Epithelial cell of proximal tubule (primary cell): Measurements from ENCODE around the gene PCNX2. TPM values are rescaled to one million over a fixed set of nuclear protein-coding genes. Genes with fewer than 3 reads are reported as not detected.

Experiments
- DNase-seq: peaks from one replicate; pipeline ENCODE4 v3.0.0-alpha.2; 2011; ENCODE audit warnings: low read depth
- H3K4me3 ChIP-seq: 2 replicates; pipeline ENCODE4 v1.5.1; 2011; ENCODE audit warnings: low read depth, mild to moderate bottlenecking, low read length
- total RNA-seq: library from RNA; depleted of rRNA; stranded (reverse); fragments of >200 nt; gene quantifications from 2 replicates; pipeline ENCODE4 v1.2.3, GENCODE V29; 2015
- TF ChIP-seq, protein P1 (sequence below): conservative IDR thresholded peaks from 2 replicates; pipeline ENCODE4 v1.5.1; 2012; ENCODE audit warnings: low read depth, mild to moderate bottlenecking, low read length

The PCNX2 gene
- total RNA-seq, 1 donor from 2014 or later, result 11.4 TPM

GRCh38 chr1:233230011-233230410, 65.5 kb downstream of the PCNX2 start:
- no peak for DNase-seq
- no peak overlapping the region for H3K4me3 ChIP-seq
- TF ChIP-seq, protein P1, sequence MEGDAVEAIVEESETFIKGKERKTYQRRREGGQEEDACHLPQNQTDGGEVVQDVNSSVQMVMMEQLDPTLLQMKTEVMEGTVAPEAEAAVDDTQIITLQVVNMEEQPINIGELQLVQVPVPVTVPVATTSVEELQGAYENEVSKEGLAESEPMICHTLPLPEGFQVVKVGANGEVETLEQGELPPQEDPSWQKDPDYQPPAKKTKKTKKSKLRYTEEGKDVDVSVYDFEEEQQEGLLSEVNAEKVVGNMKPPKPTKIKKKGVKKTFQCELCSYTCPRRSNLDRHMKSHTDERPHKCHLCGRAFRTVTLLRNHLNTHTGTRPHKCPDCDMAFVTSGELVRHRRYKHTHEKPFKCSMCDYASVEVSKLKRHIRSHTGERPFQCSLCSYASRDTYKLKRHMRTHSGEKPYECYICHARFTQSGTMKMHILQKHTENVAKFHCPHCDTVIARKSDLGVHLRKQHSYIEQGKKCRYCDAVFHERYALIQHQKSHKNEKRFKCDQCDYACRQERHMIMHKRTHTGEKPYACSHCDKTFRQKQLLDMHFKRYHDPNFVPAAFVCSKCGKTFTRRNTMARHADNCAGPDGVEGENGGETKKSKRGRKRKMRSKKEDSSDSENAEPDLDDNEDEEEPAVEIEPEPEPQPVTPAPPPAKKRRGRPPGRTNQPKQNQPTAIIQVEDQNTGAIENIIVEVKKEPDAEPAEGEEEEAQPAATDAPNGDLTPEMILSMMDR, result no peak

GRCh38 chr1:233229288-233229687, 66.2 kb downstream of the PCNX2 start:
- no peak for DNase-seq
- TF ChIP-seq, protein P1, result no peak
- no peak overlapping the region for H3K4me3 ChIP-seq

DNA sequence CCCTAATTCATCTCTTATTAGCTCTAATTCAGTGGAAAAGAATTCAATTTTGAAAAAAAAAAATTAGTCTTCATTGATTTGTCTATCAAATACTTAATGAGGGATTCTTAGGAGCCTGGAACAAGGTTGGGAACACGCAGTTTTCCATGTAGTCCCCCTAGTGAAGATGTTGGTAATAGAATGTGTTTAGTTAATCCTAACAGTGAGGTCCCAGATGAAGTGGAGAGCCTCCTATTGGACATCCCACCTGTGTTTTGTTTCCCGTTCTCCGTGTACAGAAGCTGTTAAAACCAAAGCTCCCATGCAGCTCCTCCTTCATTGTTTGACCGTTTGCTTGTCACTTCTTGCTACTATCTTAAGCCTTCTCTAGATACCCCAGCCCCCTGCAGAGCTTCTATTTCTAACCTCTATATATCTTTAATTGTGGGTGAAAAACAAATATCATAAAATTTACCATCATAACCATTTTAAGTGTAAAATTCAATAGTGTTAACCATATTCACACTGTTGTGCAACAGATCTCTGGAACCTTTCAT, 67.5 kb downstream of the PCNX2 start:
- no peak overlapping the region for H3K4me3 ChIP-seq
- TF ChIP-seq, protein P1, result no peak
- no peak for DNase-seq

GRCh38 chr1:233224311-233224710, 71.2 kb downstream of the PCNX2 start:
- TF ChIP-seq, protein P1, result no peak
- H3K4me3 ChIP-seq, result no peak overlapping the region
- DNase-seq, result no peak

DNA sequence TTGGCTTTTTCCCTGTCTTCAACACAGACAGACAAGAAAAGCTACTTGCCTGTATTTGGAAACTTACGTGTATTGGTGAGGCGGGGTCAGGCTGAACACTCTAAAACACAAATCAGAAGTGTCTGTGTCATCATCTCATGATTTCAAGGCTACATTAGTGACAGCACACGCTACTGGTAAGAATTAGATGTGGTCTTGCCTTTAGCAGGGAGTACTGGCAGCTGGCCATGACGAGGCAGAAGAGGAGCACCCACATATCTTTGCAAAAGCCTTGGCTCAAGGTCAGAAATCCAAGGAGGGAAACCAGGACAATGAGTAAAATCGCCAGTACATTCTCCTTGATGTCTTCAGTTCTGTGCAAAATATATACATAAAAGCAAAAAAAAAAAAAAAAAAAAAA, 77.7 kb downstream of the PCNX2 start:
- no peak overlapping the region for H3K4me3 ChIP-seq
- TF ChIP-seq, protein P1, result no peak
- no peak for DNase-seq

- no peak for DNase-seq
- TF ChIP-seq, protein P1, result no peak
Measured at GRCh38 chr1:233216009-233216408, 79.5 kb downstream of the PCNX2 start.

DNA sequence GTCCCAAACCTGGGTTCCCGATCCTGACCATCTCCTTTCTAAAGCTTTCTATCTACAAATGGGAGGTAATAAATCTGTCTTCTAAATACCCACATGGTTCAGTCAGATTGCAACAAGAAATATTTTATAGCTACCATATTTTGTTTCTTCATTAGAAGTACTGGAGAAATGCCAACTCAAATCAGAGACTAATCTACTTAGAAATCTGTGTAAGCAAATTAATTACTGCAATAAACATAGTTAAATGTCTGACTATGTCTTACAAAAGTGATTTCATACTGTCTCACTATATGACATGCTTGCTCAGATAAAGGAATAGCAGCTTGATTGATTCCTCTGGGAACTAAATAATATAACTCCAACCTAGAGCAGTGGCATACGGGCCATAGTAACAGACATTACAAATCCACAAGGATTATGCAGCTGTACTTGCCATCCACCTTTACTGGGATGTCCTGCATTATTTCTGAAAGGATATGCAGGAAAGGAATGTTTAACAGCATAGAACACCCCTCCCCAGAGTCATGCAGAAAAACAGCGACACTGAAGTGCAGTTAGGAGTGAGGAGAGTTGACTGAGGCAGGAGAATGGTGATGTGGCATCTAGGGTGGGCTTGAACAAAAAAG, 80.3 kb downstream of the PCNX2 start:
- TF ChIP-seq, protein P1, result no peak
- H3K4me3 ChIP-seq, result no peak overlapping the region
- no peak for DNase-seq

More at GRCh38 chr1:233216009-233216408, 79.5 kb downstream of the PCNX2 start:
- no peak overlapping the region for H3K4me3 ChIP-seq
